Measurements from ENCODE around the gene SUPT6H.
"Not testable (repeated sequence)": the region's sequence is repeated elsewhere in the genome, so short reads cannot be mapped to it uniquely, and the experiment has no call there.

Gene SUPT6H

DNA sequence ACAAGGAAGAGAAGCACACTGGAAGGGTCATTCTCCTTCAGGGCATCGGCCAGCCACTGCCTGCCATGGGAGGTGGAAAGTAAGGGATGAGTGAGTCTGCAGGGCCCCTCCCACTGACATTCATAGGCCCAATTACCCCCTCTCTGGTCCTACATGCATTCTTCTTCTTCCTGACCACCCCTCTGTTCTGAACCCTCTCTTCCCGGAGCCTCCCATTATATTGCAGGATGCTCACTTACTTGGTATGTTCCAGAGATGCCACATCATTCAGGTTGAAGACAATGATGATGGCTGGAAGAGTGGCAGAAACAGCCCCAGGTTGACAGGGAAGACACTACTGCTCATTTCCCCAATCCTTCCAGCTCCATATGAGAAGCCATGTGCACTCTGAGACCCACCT lies 53.2 kb downstream of the SUPT6H start:
- Histone ChIP-seq H3K9ac (ENCODE audit: low read depth, low read length) (no peak overlapping the region), H3K9me3 (ENCODE audit: insufficient read depth, low read depth, low read length) (no peaks in the 10 kb centered on the region), H3K4me3 (ENCODE audit: low read length) (no peak overlapping the region), H3K27me3 (ENCODE audit: insufficient read depth, low read length) (no peaks in the 10 kb centered on the region), H3K4me1 (ENCODE audit: insufficient read depth, low read length) (peaks cover 17% of the 10 kb centered on the region), H3K36me3 (ENCODE audit: insufficient read depth, low read depth, low read length) (peaks cover 33% of the 10 kb centered on the region), H3K27ac (ENCODE audit: low read length) (no peak overlapping the region)

DNA sequence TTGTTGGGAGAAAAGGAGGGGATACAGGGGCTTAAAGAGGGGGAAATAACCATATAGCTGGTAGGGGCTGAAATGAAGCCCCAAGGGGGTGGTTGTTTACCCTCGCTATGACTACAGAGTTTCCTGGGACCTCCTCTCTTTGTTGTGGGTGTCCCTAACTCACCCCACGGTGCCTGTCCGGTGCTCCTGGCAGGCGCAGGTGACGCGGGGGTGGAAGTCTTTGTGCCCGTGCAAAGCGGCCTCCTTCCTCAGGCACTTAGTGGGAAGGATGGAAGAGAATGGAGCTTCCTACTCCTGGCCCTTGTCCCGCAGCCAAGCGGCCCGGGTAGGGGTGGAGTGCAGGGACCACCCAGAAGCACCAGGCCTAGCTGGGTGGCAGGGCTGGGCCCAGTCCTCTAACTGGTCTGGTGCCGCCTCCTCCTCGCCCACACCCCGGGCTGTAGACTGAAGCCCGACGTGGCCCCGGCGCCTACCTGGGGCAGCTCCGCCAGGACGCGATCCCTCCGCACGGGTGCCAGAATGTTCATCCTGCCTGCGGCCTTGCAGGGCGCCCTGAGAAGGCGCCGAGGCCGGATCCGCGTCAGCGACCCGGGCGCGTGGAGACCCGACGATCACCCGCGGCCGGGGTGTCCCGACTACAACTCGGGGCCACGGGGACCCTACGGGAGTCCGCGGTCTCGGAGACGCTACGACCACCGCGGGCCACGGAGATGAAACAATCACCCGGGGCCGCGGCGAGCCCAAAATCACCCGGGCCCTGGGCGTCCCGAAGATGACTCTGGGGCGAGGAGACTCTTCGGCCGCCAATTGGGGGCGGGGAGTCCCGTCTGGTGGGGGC lies 55.0 kb downstream of the SUPT6H start:
- Histone ChIP-seq H3K27me3 (ENCODE audit: insufficient read depth, low read length) (no peaks in the 10 kb centered on the region), H3K9ac (ENCODE audit: low read depth, low read length) (peak overlapping the region; percentile 88), H3K27ac (ENCODE audit: low read length) (peak overlapping the region; percentile 32), H3K4me1 (ENCODE audit: insufficient read depth, low read length) (peaks cover 20% of the 10 kb centered on the region), H3K9me3 (ENCODE audit: insufficient read depth, low read depth, low read length) (no peaks in the 10 kb centered on the region), H3K4me3 (ENCODE audit: low read length) (peak overlapping the region; percentile 87), H3K36me3 (ENCODE audit: insufficient read depth, low read depth, low read length) (peaks cover 49% of the 10 kb centered on the region)

DNA sequence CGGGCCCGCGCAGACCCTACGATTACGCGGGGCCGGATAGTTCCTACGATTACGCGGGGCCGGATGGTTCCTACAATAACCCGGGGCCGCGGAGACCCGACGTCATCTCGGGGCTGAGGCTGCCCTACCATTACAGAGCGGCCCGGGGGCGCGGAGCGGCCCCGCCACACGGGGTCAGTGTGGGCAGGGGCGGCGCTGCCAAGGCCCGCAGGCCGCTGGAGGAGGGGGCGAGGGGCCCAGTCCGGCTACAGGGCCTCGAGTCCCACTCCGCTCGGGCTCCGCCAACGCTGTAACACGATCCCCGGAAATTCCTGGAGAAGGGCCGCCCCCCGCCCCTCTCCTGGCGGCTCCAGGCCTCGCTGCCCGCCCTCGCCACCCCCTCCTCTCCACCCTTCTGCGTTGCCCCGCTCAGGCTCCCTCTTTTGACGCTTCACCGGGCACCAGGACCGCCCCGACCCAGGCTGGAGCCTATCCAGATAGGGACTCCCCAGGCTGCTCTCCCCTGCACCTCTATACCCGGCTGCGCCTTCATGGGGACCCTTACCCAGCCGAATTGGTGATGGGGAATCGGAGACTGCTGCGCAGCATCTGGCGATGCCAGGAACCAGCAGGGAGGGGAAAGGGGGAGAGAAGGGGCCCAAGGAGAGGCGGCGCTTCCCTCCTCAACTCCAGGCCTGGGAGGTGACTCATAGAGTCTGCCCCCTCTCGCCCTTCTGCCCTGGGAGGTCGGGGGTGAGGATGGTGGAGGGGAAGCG lies 55.8 kb downstream of the SUPT6H start, which contains the start of gene RAB34:
TSS of gene RAB34 (minus strand) at position 291 of the 755 bp plus-strand sequence. CDS start 602 bp downstream, outside the sequence.
- H3K27me3 ChIP-seq (ENCODE audit: insufficient read depth, low read length): no peaks in the 10 kb centered on the region
- H3K4me3 ChIP-seq (ENCODE audit: low read length): peak within 1 kb of the TSS; percentile 87
- no peaks in the 10 kb centered on the region for H3K9me3 ChIP-seq (ENCODE audit: insufficient read depth, low read depth, low read length)
- H3K27ac ChIP-seq (ENCODE audit: low read length): peak within 1 kb of the TSS; percentile 66
- H3K9ac ChIP-seq (ENCODE audit: low read depth, low read length): peak within 1 kb of the TSS; percentile 88
- peaks cover 57% of the 10 kb centered on the region for H3K36me3 ChIP-seq (ENCODE audit: insufficient read depth, low read depth, low read length)
- H3K4me1 ChIP-seq (ENCODE audit: insufficient read depth, low read length): peaks cover 20% of the 10 kb centered on the region

DNA sequence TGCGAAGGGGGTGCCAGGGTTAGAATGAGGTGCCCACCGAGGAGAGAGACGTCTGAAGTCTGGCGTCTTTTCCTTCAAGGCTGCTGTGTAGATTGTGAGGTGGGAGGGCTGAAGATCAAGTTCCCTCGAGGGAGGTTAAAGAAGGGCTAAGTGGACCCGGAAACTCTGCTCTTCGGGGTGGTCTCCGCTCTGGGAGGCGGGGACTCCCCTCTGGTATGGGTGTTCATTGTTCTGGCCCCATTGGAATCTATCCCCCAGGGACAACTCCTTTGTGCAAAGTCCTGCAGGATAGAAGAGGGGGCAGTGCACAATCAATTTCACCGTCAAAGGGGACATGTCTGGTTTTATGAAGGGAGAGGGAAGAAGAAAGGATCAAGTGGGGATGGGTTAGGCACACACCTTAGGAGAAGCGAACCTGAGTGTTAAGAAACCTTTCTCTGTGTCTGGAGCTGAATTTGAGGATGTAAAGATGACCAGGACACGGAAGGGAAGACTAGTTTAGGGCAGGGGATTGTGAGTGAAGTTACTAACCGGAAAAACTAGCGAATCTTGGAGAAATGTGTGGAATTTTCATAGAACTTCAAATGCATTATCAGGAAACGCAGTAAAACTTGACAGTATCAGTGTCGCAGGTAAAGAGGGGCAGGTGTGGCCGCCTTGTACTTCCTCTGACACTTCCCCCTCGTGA lies 56.5 kb downstream of the SUPT6H start:
- H3K27me3 ChIP-seq (ENCODE audit: insufficient read depth, low read length): no peaks in the 10 kb centered on the region
- H3K36me3 ChIP-seq (ENCODE audit: insufficient read depth, low read depth, low read length): peaks cover 59% of the 10 kb centered on the region
- H3K9ac ChIP-seq (ENCODE audit: low read depth, low read length): peak overlapping the region; percentile 82
- peak overlapping the region; percentile 66 for H3K27ac ChIP-seq (ENCODE audit: low read length)
- no peaks in the 10 kb centered on the region for H3K9me3 ChIP-seq (ENCODE audit: insufficient read depth, low read depth, low read length)
- peak overlapping the region; percentile 82 for H3K4me3 ChIP-seq (ENCODE audit: low read length)
- peaks cover 20% of the 10 kb centered on the region for H3K4me1 ChIP-seq (ENCODE audit: insufficient read depth, low read length)

DNA sequence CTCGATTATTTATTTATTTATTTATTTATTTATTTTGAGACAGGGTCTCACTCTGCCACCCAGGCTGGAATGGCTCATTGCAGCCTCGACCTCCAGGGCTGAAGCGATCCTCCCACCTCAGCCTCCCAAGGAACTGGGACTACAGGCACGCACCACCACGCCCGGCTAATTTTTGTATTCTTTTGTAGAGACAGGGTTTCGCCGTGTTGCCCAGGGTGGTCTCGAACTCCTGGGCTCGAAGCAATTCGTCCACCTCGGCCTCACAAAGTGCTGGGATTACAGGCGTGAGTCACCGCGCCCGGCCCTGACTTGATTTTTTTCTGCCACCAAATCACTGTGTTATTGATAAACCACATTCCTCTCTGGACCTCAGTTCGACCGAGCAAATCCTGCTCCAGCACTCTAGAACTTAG lies 57.0 kb downstream of the SUPT6H start:
- Histone ChIP-seq H3K36me3 (ENCODE audit: insufficient read depth, low read depth, low read length) (peaks cover 60% of the 10 kb centered on the region), H3K9ac (ENCODE audit: low read depth, low read length) (peak overlapping the region; percentile 90), H3K27me3 (ENCODE audit: insufficient read depth, low read length) (no peaks in the 10 kb centered on the region), H3K4me1 (ENCODE audit: insufficient read depth, low read length) (peaks cover 20% of the 10 kb centered on the region), H3K27ac (ENCODE audit: low read length) (peak overlapping the region; percentile 87), H3K4me3 (ENCODE audit: low read length) (peak overlapping the region; percentile 82), H3K9me3 (ENCODE audit: insufficient read depth, low read depth, low read length) (no peaks in the 10 kb centered on the region)

DNA sequence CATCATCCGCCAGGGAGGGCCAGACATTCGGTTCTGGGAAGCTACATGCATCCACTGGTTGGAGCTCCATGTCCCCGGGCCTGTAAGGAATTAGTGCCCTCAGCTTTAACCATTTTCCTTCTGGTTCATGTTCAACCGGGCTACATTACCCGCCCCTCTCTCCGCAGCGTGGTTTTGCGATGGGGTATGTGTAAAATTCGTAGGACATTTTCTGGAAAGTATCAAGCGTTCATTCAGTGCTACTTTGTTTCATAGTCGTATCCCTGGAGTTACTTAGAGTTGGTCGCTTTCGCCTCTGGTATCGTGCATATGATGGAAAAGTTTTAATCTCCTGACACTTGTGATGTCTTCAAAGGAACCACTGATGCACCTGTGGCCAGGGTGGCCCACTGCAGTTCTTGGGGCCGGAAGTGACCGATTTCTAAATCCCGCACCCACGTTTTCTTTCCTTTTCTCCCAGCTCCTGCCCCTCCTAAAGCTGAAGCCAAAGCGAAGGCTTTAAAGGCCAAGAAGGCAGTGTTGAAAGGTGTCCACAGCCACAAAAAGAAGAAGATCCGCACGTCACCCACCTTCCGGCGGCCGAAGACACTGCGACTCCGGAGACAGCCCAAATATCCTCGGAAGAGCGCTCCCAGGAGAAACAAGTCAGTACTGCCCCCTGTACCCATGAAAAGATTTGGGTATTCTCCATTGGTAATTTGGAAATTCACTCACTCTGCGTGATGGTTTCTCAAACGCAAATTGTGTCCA lies 58.4 kb downstream of the SUPT6H start:
- peak overlapping the region; percentile 29 for H3K27ac ChIP-seq (ENCODE audit: low read length)
- H3K27me3 ChIP-seq (ENCODE audit: insufficient read depth, low read length): no peaks in the 10 kb centered on the region
- no peaks in the 10 kb centered on the region for H3K9me3 ChIP-seq (ENCODE audit: insufficient read depth, low read depth, low read length)
- peak overlapping the region; percentile 82 for H3K4me3 ChIP-seq (ENCODE audit: low read length)
- H3K36me3 ChIP-seq (ENCODE audit: insufficient read depth, low read depth, low read length): peaks cover 56% of the 10 kb centered on the region
- H3K9ac ChIP-seq (ENCODE audit: low read depth, low read length): peak overlapping the region; percentile 90
- peaks cover 18% of the 10 kb centered on the region for H3K4me1 ChIP-seq (ENCODE audit: insufficient read depth, low read length)

DNA sequence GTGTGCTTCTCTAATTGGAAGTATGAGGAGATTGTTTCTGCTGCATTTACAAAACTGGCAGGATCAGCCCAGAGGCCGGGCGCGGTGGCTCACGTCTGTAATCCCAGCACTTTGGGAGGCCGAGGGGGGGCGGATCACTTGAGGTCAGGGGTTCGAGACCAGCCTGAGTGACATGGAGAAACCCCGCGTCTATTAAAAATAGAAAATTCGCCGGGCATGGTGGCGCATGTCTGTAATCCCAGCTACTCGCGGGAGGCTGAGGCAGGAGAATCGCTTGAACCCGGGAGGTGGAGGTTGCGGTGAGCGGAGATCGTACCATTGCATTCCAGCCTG lies 59.0 kb downstream of the SUPT6H start:
- H3K9me3 ChIP-seq (ENCODE audit: insufficient read depth, low read depth, low read length); H3K27me3 ChIP-seq (ENCODE audit: insufficient read depth, low read length); H3K27ac ChIP-seq (ENCODE audit: low read length): not testable (repeated sequence)
- peak overlapping the region; percentile 90 for H3K9ac ChIP-seq (ENCODE audit: low read depth, low read length)
- peaks cover 51% of the 10 kb centered on the region for H3K36me3 ChIP-seq (ENCODE audit: insufficient read depth, low read depth, low read length)
- peak overlapping the region; percentile 82 for H3K4me3 ChIP-seq (ENCODE audit: low read length)
- H3K4me1 ChIP-seq (ENCODE audit: insufficient read depth, low read length): peaks cover 15% of the 10 kb centered on the region

DNA sequence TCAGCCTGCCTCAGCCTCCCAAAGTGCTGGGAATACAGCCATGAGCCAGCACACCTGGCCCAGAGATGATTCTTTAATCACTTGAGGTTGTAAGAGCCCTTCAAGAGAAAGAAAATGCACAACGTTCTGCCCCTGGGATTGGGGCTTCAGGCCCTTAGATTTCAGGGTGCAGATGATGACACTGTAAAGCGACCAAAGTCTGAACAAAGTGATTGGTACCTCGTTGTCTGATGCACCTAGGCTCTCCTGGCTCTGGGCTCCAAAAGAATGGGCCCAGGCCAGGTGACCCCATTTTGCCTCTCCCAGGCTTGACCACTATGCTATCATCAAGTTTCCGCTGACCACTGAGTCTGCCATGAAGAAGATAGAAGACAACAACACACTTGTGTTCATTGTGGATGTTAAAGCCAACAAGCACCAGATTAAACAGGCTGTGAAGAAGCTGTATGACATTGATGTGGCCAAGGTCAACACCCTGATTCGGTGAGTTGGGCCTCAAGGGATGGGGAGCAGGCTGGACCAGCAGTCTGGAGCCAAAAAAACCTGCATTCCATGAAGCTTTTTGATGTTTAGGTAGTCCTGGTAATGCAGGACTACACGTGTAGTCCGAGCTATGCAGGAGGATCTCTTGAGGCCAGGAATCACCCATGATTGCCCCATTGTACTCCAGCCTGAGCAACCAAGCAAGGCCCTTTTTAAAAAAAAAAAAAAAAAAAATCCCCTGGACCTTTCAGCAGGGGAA lies 60.6 kb downstream of the SUPT6H start:
- Histone ChIP-seq H3K27ac (ENCODE audit: low read length) (no peak overlapping the region), H3K27me3 (ENCODE audit: insufficient read depth, low read length) (no peaks in the 10 kb centered on the region), H3K36me3 (ENCODE audit: insufficient read depth, low read depth, low read length) (peaks cover 49% of the 10 kb centered on the region), H3K9me3 (ENCODE audit: insufficient read depth, low read depth, low read length) (no peaks in the 10 kb centered on the region), H3K9ac (ENCODE audit: low read depth, low read length) (peak overlapping the region; percentile 44; the same call in 1 of the 2 replicates), H3K4me3 (ENCODE audit: low read length) (peak overlapping the region; percentile 49), H3K4me1 (ENCODE audit: insufficient read depth, low read length) (peaks cover 10% of the 10 kb centered on the region; the same call in 1 of the 2 replicates)

DNA sequence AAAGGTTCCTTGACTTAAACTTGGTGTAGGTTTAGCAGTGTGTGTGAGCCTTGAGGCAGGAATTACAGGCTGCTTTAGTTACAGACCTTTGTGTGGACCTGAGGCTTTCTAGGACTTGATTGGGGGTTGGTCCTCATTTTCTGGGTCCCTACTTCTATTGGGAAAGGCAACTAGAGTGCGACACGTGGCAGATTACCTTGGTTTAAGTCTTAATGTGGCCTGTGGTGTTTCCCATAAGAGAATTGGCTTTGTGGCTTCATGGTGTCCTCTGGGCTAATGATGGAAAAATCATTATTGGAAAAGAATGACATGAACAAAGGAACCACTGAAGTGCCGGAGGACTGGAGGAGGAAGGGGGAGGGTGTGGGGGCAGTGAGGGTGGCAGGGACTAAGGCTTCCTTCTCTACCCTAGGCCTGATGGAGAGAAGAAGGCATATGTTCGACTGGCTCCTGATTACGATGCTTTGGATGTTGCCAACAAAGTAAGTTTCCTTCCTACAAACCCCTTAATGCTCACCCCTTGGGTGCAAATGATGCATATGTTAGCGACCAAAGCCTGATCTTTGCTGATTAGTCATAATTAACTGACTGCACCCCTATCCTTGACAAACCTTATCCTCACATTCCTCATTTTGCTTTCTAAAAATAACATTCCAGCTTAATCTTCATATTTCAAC lies 61.3 kb downstream of the SUPT6H start:
- no peaks in the 10 kb centered on the region for H3K27me3 ChIP-seq (ENCODE audit: insufficient read depth, low read length)
- H3K4me3 ChIP-seq (ENCODE audit: low read length): peak overlapping the region; percentile 40; the same call in 1 of the 2 replicates
- no peaks in the 10 kb centered on the region for H3K9me3 ChIP-seq (ENCODE audit: insufficient read depth, low read depth, low read length)
- no peak overlapping the region; the same call in 1 of the 2 replicates for H3K9ac ChIP-seq (ENCODE audit: low read depth, low read length)
- peaks cover 10% of the 10 kb centered on the region; the same call in 1 of the 2 replicates for H3K4me1 ChIP-seq (ENCODE audit: insufficient read depth, low read length)
- no peak overlapping the region for H3K27ac ChIP-seq (ENCODE audit: low read length)
- H3K36me3 ChIP-seq (ENCODE audit: insufficient read depth, low read depth, low read length): peaks cover 49% of the 10 kb centered on the region

DNA sequence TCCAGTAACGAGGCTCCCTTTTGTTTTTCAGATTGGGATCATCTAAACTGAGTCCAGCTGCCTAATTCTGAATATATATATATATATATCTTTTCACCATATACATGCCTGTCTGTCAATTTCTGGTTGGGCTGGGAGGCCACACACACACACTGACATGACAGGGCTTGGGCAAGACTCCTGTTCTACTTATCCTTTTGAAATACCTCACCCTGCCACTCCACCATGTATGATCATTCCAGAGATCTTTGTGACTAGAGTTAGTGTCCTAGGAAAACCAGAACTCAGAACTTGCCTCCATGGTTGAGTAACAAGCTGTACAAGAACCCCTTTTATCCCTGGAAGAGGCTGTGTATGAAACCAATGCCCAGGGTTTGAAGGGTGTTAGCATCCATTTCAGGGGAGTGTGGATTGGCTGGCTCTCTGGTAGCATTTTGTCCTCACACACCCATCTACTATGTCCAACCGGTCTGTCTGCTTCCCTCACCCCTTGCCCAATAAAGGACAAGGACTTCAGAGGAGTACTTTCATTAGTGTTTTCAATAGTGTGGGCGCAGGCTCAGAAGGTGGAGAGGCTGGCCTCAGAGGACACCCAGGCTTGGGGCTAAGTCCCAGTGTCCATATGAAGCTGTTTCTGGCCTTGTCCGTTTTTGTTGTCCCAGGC lies 62.0 kb downstream of the SUPT6H start:
- not testable (repeated sequence) for H3K4me1 ChIP-seq (ENCODE audit: insufficient read depth, low read length); H3K9me3 ChIP-seq (ENCODE audit: insufficient read depth, low read depth, low read length); H3K27ac ChIP-seq (ENCODE audit: low read length); H3K27me3 ChIP-seq (ENCODE audit: insufficient read depth, low read length)
- Histone ChIP-seq H3K9ac (ENCODE audit: low read depth, low read length) (peak overlapping the region; percentile 85; the same call in 1 of the 2 replicates), H3K4me3 (ENCODE audit: low read length) (peak overlapping the region; percentile 73; the same call in 1 of the 2 replicates), H3K36me3 (ENCODE audit: insufficient read depth, low read depth, low read length) (peaks cover 49% of the 10 kb centered on the region)
